IMR-90 (cell line): ENCODE results near the gene KDM1A. TPM values are rescaled to one million over a fixed set of nuclear protein-coding genes. Genes with fewer than 3 reads are reported as not detected.

Experiments
- ATAC-seq: fragments of 200-7000 bp; cut with Tn5 transposase; 2 replicates; pipeline ENCODE4 v1.9.1; 2020; ENCODE audit warnings: low read depth, mild to moderate bottlenecking, moderate library complexity
- BruUV-seq: library from RNA; stranded (reverse); fragments of 400-500 nt; replicated peaks from 2 replicates; lab custom pipeline; 2021; lab: Mats Ljungman, UMichigan
- CTCF ChIA-PET: fragments of 300-600 bp; formaldehyde crosslinking; extraction: SDS; loops from one replicate; lab custom pipeline; 2021; ENCODE audit warnings: antibody characterized with exemption; lab: Yijun Ruan, JAX
- POLR2A ChIA-PET: fragments of 300-600 bp; sonication (Branson Sonifier 250); formaldehyde crosslinking; loops from one replicate; lab custom pipeline; 2022; ENCODE audit warnings: antibody characterized with exemption; ENCODE audit not compliant: unreplicated experiment; lab: Charles Lee
- DNase-seq: peaks from one replicate; pipeline ENCODE4 v3.0.0; 2013
- H2AFZ ChIP-seq: replicated peaks from 2 replicates; pipeline ENCODE3; 2013; ENCODE audit warnings: low read length, mild to moderate bottlenecking; ENCODE audit not compliant: poor library complexity
- H2AK5ac ChIP-seq: 2 replicates; pipeline ENCODE4 v1.6.1; 2013; ENCODE audit warnings: low read depth, low read length, inconsistent platforms
- H2AK9ac ChIP-seq: replicated peaks from 2 replicates; pipeline ENCODE3; 2013; ENCODE audit warnings: mild to moderate bottlenecking, low read depth, low read length, moderate library complexity; ENCODE audit not compliant: poor library complexity
- H2BK120ac ChIP-seq: 2 replicates; pipeline ENCODE4 v1.6.1; 2013; ENCODE audit warnings: low read depth, low read length, inconsistent platforms
- H2BK15ac ChIP-seq: 3 replicates; pipeline ENCODE4 v1.6.1; 2013; ENCODE audit warnings: low read depth, low read length, inconsistent platforms
- H2BK20ac ChIP-seq: 2 replicates; pipeline ENCODE4 v1.6.1; 2013; ENCODE audit warnings: low read depth, mild to moderate bottlenecking, inconsistent platforms, low read length, moderate library complexity
- H2BK5ac ChIP-seq: 2 replicates; pipeline ENCODE4 v1.6.1; 2013; ENCODE audit warnings: mild to moderate bottlenecking, low read depth, low read length, inconsistent platforms; ENCODE audit not compliant: poor library complexity, severe bottlenecking
- H3K14ac ChIP-seq: replicated peaks from 2 replicates; pipeline ENCODE4 v1.6.1; 2013; ENCODE audit warnings: low read depth, low read length, inconsistent platforms
- H3K18ac ChIP-seq: 2 replicates; pipeline ENCODE4 v1.6.1; 2013; ENCODE audit warnings: low read depth, low read length, control low read depth
- H3K23ac ChIP-seq: 2 replicates; pipeline ENCODE4 v1.6.1; 2013; ENCODE audit warnings: low read depth, low read length, inconsistent platforms
- H3K27ac ChIP-seq: 2 replicates; pipeline ENCODE4 v1.5.1; 2013; ENCODE audit warnings: mild to moderate bottlenecking, control low read depth, low read length; ENCODE audit not compliant: insufficient read depth
- H3K27me3 ChIP-seq: 2 replicates; pipeline ENCODE4 v1.6.1; 2013; ENCODE audit warnings: low read length; ENCODE audit not compliant: control insufficient read depth, insufficient read depth
- H3K36me3 ChIP-seq: 2 replicates; pipeline ENCODE4 v1.6.1; 2013; ENCODE audit warnings: low read length, mixed read lengths; ENCODE audit not compliant: control insufficient read depth, insufficient read depth
- H3K4ac ChIP-seq: 2 replicates; pipeline ENCODE4 v1.6.1; 2013; ENCODE audit warnings: low read depth, low read length, inconsistent platforms
- H3K4me1 ChIP-seq: 2 replicates; pipeline ENCODE4 v1.6.1; 2013; ENCODE audit warnings: low read length, mixed read lengths; ENCODE audit not compliant: control insufficient read depth, insufficient read depth
- H3K4me2 ChIP-seq: 2 replicates; pipeline ENCODE4 v1.6.1; 2013; ENCODE audit warnings: low read depth, mild to moderate bottlenecking, control low read depth, low read length, moderate library complexity
- H3K4me3 ChIP-seq: 2 replicates; pipeline ENCODE4 v1.5.1; 2013; ENCODE audit warnings: low read depth, mild to moderate bottlenecking, control low read depth, low read length, moderate library complexity; ENCODE audit not compliant: insufficient read depth
- H3K56ac ChIP-seq: 2 replicates; pipeline ENCODE4 v1.6.1; 2013; ENCODE audit warnings: low read length, inconsistent platforms; ENCODE audit not compliant: insufficient read depth; ENCODE audit errors: extremely low read depth
- H3K79me1 ChIP-seq, 2 experiments: 2 replicates each; pipeline ENCODE4 v1.6.1; 2013; ENCODE audit warnings: low read length in 2 of 2, inconsistent platforms in 1 of 2, low read depth in 1 of 2
- H3K9ac ChIP-seq: 2 replicates; pipeline ENCODE4 v1.6.1; 2013; ENCODE audit warnings: low read depth, low read length, control low read depth
- H3K9me1 ChIP-seq: 2 replicates; pipeline ENCODE4 v1.6.1; 2013; ENCODE audit warnings: low read length, inconsistent platforms; ENCODE audit not compliant: insufficient read depth
- H3K9me3 ChIP-seq: 2 replicates; pipeline ENCODE4 v1.6.1; 2013; ENCODE audit warnings: low read length; ENCODE audit not compliant: control insufficient read depth, insufficient read depth
- H4K20me1 ChIP-seq: 2 replicates; pipeline ENCODE4 v1.6.1; 2013; ENCODE audit warnings: low read length, inconsistent platforms; ENCODE audit not compliant: insufficient read depth
- H4K5ac ChIP-seq: 2 replicates; pipeline ENCODE4 v1.6.1; 2013; ENCODE audit warnings: mild to moderate bottlenecking, low read depth, low read length, control low read depth
- H4K8ac ChIP-seq, 2 experiments: 2 replicates each; pipeline ENCODE4 v1.6.1; 2013; ENCODE audit warnings: low read depth in 2 of 2, low read length in 2 of 2, control low read depth in 1 of 2, inconsistent platforms in 1 of 2
- H4K91ac ChIP-seq: 2 replicates; pipeline ENCODE4 v1.6.1; 2013; ENCODE audit warnings: low read depth, low read length, inconsistent platforms; ENCODE audit not compliant: insufficient read depth
- BHLHE40 ChIP-seq: fragments of 150-350 bp; IDR thresholded peaks from 2 replicates; pipeline ENCODE4 v1.6.1; 2016; ENCODE audit warnings: mild to moderate bottlenecking, low read depth, low read length
- CEBPB ChIP-seq: IDR thresholded peaks from 2 replicates; pipeline ENCODE4 v1.6.1; 2012; ENCODE audit warnings: low read depth, low read length, improper control_type of control experiment
- CHD1 ChIP-seq: IDR thresholded peaks from 2 replicates; pipeline ENCODE4 v1.6.1; 2012; ENCODE audit warnings: low read depth, low read length, improper control_type of control experiment
- CTCF ChIP-seq: conservative IDR thresholded peaks from 2 replicates; pipeline ENCODE4 v1.5.1; 2012; ENCODE audit warnings: mild to moderate bottlenecking, low read depth, low read length, improper control_type of control experiment
- MAFK ChIP-seq: IDR thresholded peaks from 2 replicates; pipeline ENCODE4 v1.6.1; 2012; ENCODE audit warnings: low read depth, low read length, improper control_type of control experiment
- MXI1 ChIP-seq: IDR thresholded peaks from 2 replicates; pipeline ENCODE4 v1.6.1; 2012; ENCODE audit warnings: low read depth, mild to moderate bottlenecking, low read length, moderate library complexity, borderline replicate concordance
- SMC3 ChIP-seq: fragments of 150-350 bp; IDR thresholded peaks from 2 replicates; pipeline ENCODE4 v1.6.1; 2016; ENCODE audit warnings: low read depth, mild to moderate bottlenecking, antibody characterized with exemption, low read length, moderate library complexity
- WGBS, 2 experiments: methylation state at CpG; one replicate each; pipeline versions ENCODE4 v1.1.5 to v1.1.7; 2013; ENCODE audit warnings: missing lambda C conversion rate in 2 of 2; ENCODE audit not compliant: insufficient read length in 1 of 2; ENCODE audit errors: extremely low coverage in 2 of 2; 5-methylcytosine and 5-hydroxymethylcytosine counted together
- dilution Hi-C: fragments of 300-500 bp; cut with HindIII; formaldehyde crosslinking; loops from one replicate; pipeline ENCODE4 v1.14.3; 2018; ENCODE audit warnings: low sequenced_read_pairs; ENCODE audit not compliant: unreplicated experiment
- in situ Hi-C: fragments of 300-500 bp; cut with MboI; formaldehyde crosslinking; loops from 3 replicates; pipeline ENCODE4 v1.14.3; 2019; ENCODE audit warnings: low sequenced_read_pairs, inconsistent platforms, mixed read lengths
- intact Hi-C: fragments of 100-400 bp; cut with micrococcal nuclease; formaldehyde crosslinking; loops from 2 replicates; pipeline ENCODE4 v1.10.0; 2022
- polyA plus RNA-seq, 3 experiments: library from polyadenylated mRNA; depleted of rRNA; stranded (reverse); fragments of >200 nt; gene quantifications; 2 replicates each; pipeline ENCODE4 v1.2.3, GENCODE V29; 2012; ENCODE audit warnings: low replicate concordance in 1 of 3
- total RNA-seq: library from RNA; depleted of rRNA; stranded (reverse); fragments of >200 nt; gene quantifications from 2 replicates; pipeline ENCODE4 v1.2.3, GENCODE V29; 2012
- TF ChIP-seq, protein P1 (sequence below): fragments of 150-350 bp; IDR thresholded peaks from 2 replicates; pipeline ENCODE4 v1.6.1; 2017; ENCODE audit warnings: mild to moderate bottlenecking, antibody characterized with exemption, low read length, low read depth

The KDM1A gene
- total and polyA plus RNA-seq, 2 of the 4 experiments (the other 2 are of a cell fraction): 58.7 to 104 TPM

- no peak for ATAC-seq
- CTCF ChIA-PET: interaction anchor here (0.6 kb wide), 1 partner anchor 20 kb away, joined by 3 read pairs; no protein-coding TSS in a partner anchor
- Histone ChIP-seq H2BK15ac (no peak overlapping the region), H2AK5ac (no peak overlapping the region), H3K27ac (no peak overlapping the region), H2AFZ (no peak overlapping the region), H3K4me3 (no peak overlapping the region), H4K5ac (no peak overlapping the region), H2BK20ac (no peak overlapping the region), H3K18ac (no peak overlapping the region), H4K91ac (no peak overlapping the region), H3K23ac (no peak overlapping the region), H3K56ac (no peak overlapping the region), H3K4ac (no peak overlapping the region), H3K79me1 (no peaks in the 10 kb centered on the region), H2AK9ac (no peak overlapping the region), H4K20me1 (no peaks in the 10 kb centered on the region), H3K14ac (no peak overlapping the region), H3K36me3 (no peaks in the 10 kb centered on the region), H3K9me1 (no peaks in the 10 kb centered on the region), H3K4me1 (no peaks in the 10 kb centered on the region), H3K4me2 (no peak overlapping the region), H2BK5ac (no peak overlapping the region), H3K27me3 (no peaks in the 10 kb centered on the region), H4K8ac (no peak overlapping the region), H3K9ac (no peak overlapping the region), H2BK120ac (no peak overlapping the region), H3K9me3 (no peaks in the 10 kb centered on the region)
- intact Hi-C loops (no loop called here), in situ Hi-C loops (no loop called here), dilution Hi-C loops (no loop called here)
- DNase-seq: no peak
- no TSS peak for BruUV-seq
- no peak for TF ChIP-seq MAFK
- no peak for TF ChIP-seq MXI1
- TF ChIP-seq CHD1: no peak
- TF ChIP-seq CTCF: no peak
- TF ChIP-seq BHLHE40: no peak
- no peak for TF ChIP-seq SMC3
- TF ChIP-seq, protein P1, sequence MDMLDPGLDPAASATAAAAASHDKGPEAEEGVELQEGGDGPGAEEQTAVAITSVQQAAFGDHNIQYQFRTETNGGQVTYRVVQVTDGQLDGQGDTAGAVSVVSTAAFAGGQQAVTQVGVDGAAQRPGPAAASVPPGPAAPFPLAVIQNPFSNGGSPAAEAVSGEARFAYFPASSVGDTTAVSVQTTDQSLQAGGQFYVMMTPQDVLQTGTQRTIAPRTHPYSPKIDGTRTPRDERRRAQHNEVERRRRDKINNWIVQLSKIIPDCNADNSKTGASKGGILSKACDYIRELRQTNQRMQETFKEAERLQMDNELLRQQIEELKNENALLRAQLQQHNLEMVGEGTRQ: no peak
- TF ChIP-seq CEBPB: no peak
- POLR2A ChIA-PET: no interaction called here
- WGBS, 2 experiments: 83% methylated on average over 1 of the region's 3 CpGs; no CpG with 5 or more reads in 1 of the 2 experiments
Measured at GRCh38 chr1:23013657-23014056, 5.6 kb upstream of the KDM1A start.
